ENCODE measurements around the gene SLC9A9. TPM values are rescaled to one million over a fixed set of nuclear protein-coding genes. Genes with fewer than 3 reads are reported as not detected.

SLC9A9 gene
- total RNA-seq, 1 donor from 2014 or later = 4.9 TPM

GRCh38 chr3:143294188-143294587 is 554.1 kb downstream of the SLC9A9 start:
- H3K4me3 ChIP-seq = no peak overlapping the region
- intact Hi-C loops (cut with micrococcal nuclease) = no loop called here
- H3K9me3 ChIP-seq (replicated peaks) = no peaks in the 10 kb centered on the region
- no peak overlapping the region for H3K27ac ChIP-seq (replicated peaks)
- DNase-seq = no peak
- no peaks in the 10 kb centered on the region for H3K36me3 ChIP-seq
- H3K27me3 ChIP-seq (ENCODE audit: low read depth) = no peaks in the 10 kb centered on the region
- H3K4me1 ChIP-seq = peaks cover 9% of the 10 kb centered on the region
- no peak for TF ChIP-seq CTCF (IDR thresholded peaks at IDR 0.05; ENCODE audit: borderline replicate concordance)

- Histone ChIP-seq H3K36me3 (no peaks in the 10 kb centered on the region), H3K9me3 (replicated peaks) (no peaks in the 10 kb centered on the region), H3K4me3 (no peak overlapping the region), H3K27ac (replicated peaks) (no peak overlapping the region), H3K27me3 (ENCODE audit: low read depth) (no peaks in the 10 kb centered on the region), H3K4me1 (peaks cover 9% of the 10 kb centered on the region)
- TF ChIP-seq CTCF (IDR thresholded peaks at IDR 0.05; ENCODE audit: borderline replicate concordance) = no peak
- intact Hi-C loops (cut with micrococcal nuclease) = no loop called here
- DNase-seq = peak; percentile 22
Observed at GRCh38 chr3:143291836-143292447, 556.3 kb downstream of the SLC9A9 start.

- no peak for TF ChIP-seq CTCF (IDR thresholded peaks at IDR 0.05; ENCODE audit: borderline replicate concordance)
Observed at GRCh38 chr3:143288944-143289343, 559.3 kb downstream of the SLC9A9 start.

GRCh38 chr3:143287403-143287802 is 560.9 kb downstream of the SLC9A9 start:
- Histone ChIP-seq H3K4me1 (peaks cover 9% of the 10 kb centered on the region), H3K27me3 (ENCODE audit: low read depth) (no peaks in the 10 kb centered on the region), H3K27ac (replicated peaks) (no peak overlapping the region), H3K36me3 (no peaks in the 10 kb centered on the region), H3K4me3 (no peak overlapping the region), H3K9me3 (replicated peaks) (no peaks in the 10 kb centered on the region)
- no peak for TF ChIP-seq CTCF (IDR thresholded peaks at IDR 0.05; ENCODE audit: borderline replicate concordance)
- no peak for DNase-seq
- intact Hi-C loops (cut with micrococcal nuclease) = no loop called here

More at GRCh38 chr3:143288944-143289343, 559.3 kb downstream of the SLC9A9 start:
- Histone ChIP-seq H3K9me3 (replicated peaks) (no peaks in the 10 kb centered on the region), H3K36me3 (no peaks in the 10 kb centered on the region), H3K4me3 (no peak overlapping the region), H3K4me1 (peaks cover 9% of the 10 kb centered on the region), H3K27me3 (ENCODE audit: low read depth) (no peaks in the 10 kb centered on the region), H3K27ac (replicated peaks) (no peak overlapping the region)
- no peak for DNase-seq
- intact Hi-C loops (cut with micrococcal nuclease) = no loop called here

- Histone ChIP-seq H3K27me3 (ENCODE audit: low read depth) (no peaks in the 10 kb centered on the region), H3K9me3 (replicated peaks) (no peaks in the 10 kb centered on the region), H3K4me3 (no peak overlapping the region), H3K4me1 (peaks cover 4% of the 10 kb centered on the region), H3K36me3 (no peaks in the 10 kb centered on the region), H3K27ac (replicated peaks) (no peak overlapping the region)
- DNase-seq = no peak
- intact Hi-C loops (cut with micrococcal nuclease) = no loop called here
- no peak for TF ChIP-seq CTCF (IDR thresholded peaks at IDR 0.05; ENCODE audit: borderline replicate concordance)
Observed at GRCh38 chr3:143286392-143287010, 561.8 kb downstream of the SLC9A9 start.

Measured in left ventricle myocardium inferior (tissue), 1 donor.